CD4-positive, alpha-beta T cell treated with Interferon gamma for 1 hour (primary cell): ENCODE results near the gene GOLGA8K.
"Not testable (repeated sequence)": the region's sequence is repeated elsewhere in the genome, so short reads cannot be mapped to it uniquely, and the experiment has no call there.

Experiments used
- DNase-seq: peaks from one replicate; pipeline ENCODE4 v3.0.0-alpha.2; 2020

GOLGA8K gene

DNA sequence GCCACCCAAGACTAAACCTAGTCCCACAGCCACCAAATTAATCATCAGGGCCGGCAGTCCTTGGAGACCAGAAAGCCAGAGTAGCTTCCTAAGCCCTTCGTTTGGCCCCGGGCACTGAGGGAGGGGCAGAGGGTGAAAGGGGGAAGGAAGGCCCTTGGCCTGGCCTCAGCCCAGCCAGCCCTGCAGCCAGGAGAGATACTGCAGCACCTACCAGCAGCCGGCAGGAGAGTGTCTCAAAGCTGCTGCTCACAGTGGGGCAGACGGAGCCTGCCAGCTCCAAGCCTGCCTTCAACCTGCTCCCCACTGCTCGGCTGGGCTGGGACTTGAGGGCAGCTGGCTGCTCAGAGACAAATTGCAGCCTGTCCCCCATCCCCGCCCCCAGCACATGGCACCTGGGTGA is 50.3 kb downstream of the GOLGA8K start:
- not testable (repeated sequence) for DNase-seq

DNA sequence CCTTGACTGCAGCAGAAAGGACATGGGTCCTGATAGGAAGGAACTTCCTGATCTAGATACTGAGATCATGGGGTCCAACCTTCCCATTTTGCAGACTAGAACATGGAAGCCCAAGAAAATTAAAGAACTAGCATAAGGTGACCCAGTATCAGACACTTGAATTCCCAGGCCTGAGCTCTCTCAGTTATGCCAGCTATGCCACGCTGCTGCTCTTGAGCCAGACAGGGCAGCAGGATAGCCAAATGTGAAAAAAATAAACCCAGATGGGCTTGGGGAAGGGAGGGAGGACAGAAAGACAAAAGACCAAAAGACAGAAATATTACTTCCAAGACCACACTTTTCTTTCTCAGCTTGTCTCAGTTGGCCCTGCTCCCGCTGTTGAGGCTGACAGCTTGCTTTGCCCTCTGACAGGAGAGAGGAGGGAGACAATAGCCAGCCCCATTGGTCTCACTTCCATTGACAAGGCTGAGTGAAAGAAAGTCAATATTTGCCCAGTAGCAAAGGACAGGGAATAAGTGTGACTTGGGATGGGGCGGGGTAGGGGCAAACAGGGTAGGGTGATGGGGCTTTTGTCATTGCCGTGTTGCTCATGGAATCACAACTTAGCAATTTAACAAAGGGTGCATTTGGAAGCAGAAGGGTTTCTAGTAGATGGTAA is 52.4 kb downstream of the GOLGA8K start:
- DNase-seq: not testable (repeated sequence)

GRCh38 chr15:32347037-32347436 is 56.1 kb downstream of the GOLGA8K start:
- DNase-seq: not testable (repeated sequence)

GRCh38 chr15:32345978-32346547 is 57.0 kb downstream of the GOLGA8K start:
- DNase-seq: not testable (repeated sequence)

- not testable (repeated sequence) for DNase-seq
These were observed 59.2 kb downstream of the GOLGA8K start for GRCh38 chr15:32343921-32344320.
